ENCODE results near the gene MAPK11. TPM values are rescaled to one million over a fixed set of nuclear protein-coding genes. Genes with fewer than 3 reads are reported as not detected.

Gene MAPK11
- total RNA-seq, 2 donors from 2014 or later, result 11.5 to 11.6 TPM

GRCh38 chr22:50267591-50268390, 2.4 kb downstream of the MAPK11 start:
- intact Hi-C loops (cut with DNase I), result loop anchor here in 1 of 2 donors (2.0 kb wide), 1 partner anchor 75 kb away; the partner anchor contains the start of gene PPP6R2
- no peak for DNase-seq (ENCODE audit: low spot score)

GRCh38 chr22:50266994-50267393, 3.2 kb downstream of the MAPK11 start:
- intact Hi-C loops (cut with DNase I), result no loop called here
- DNase-seq (ENCODE audit: low spot score), result no peak

GRCh38 chr22:50264946-50265669, 5.1 kb downstream of the MAPK11 start:
- intact Hi-C loops (cut with DNase I), result no loop called here
- DNase-seq (ENCODE audit: low spot score), result no peak

- DNase-seq (ENCODE audit: low spot score), result no peak
- intact Hi-C loops (cut with DNase I), result no loop called here
These were observed 6.0 kb downstream of the MAPK11 start for GRCh38 chr22:50264104-50264745.

- intact Hi-C loops (cut with DNase I), result no loop called here
- DNase-seq (ENCODE audit: low spot score), result no peak
These were observed 7.1 kb downstream of the MAPK11 start for GRCh38 chr22:50262973-50263617.

- intact Hi-C loops (cut with DNase I), result no loop called here
- DNase-seq (ENCODE audit: low spot score), result no peak
These were observed 7.7 kb downstream of the MAPK11 start for GRCh38 chr22:50262460-50262911.

- DNase-seq (ENCODE audit: low spot score), result no peak
These were observed 8.3 kb downstream of the MAPK11 start, which contains the start of gene MAPK12 for GRCh38 chr22:50261615-50262459. TSS of gene MAPK12 (minus strand) at chr22:50261683. CDS start at chr22:50261509, 174 bp downstream.

GRCh38 chr22:50260801-50261614, 9.2 kb downstream of the MAPK11 start:
- intact Hi-C loops (cut with DNase I), result no loop called here
- no peak for DNase-seq (ENCODE audit: low spot score)

More at GRCh38 chr22:50261615-50262459, 8.3 kb downstream of the MAPK11 start, which contains the start of gene MAPK12:
- intact Hi-C loops (cut with DNase I), result no loop called here

- intact Hi-C loops (cut with DNase I), result no loop called here
- DNase-seq (ENCODE audit: low spot score), result no peak
These were observed 9.8 kb downstream of the MAPK11 start for GRCh38 chr22:50260434-50260800.

- intact Hi-C loops (cut with DNase I), result loop anchor here in 1 of 2 donors (10.0 kb wide), 1 partner anchor 245 kb away; the partner anchor contains the start of genes LMF2 and NCAPH2
- no peak for DNase-seq (ENCODE audit: low spot score)
These were observed 10.9 kb downstream of the MAPK11 start for GRCh38 chr22:50259302-50259701.

GRCh38 chr22:50258361-50259292, 11.6 kb downstream of the MAPK11 start:
- no peak for DNase-seq (ENCODE audit: low spot score)
- intact Hi-C loops (cut with DNase I), result loop anchor here in 1 of 2 donors (10.0 kb wide), 1 partner anchor 246 kb away; the partner anchor contains the start of genes LMF2 and NCAPH2

- intact Hi-C loops (cut with DNase I), result loop anchor here (1.0 to 10.0 kb wide), 2 partner anchors 40 to 247 kb away; partner anchors contain the start of genes LMF2 (in 1 of the 2) and NCAPH2 (in 1 of the 2)
- no peak for DNase-seq (ENCODE audit: low spot score)
These were observed 12.5 kb downstream of the MAPK11 start for GRCh38 chr22:50257451-50258360.

- intact Hi-C loops (cut with DNase I), result loop anchor here (1.0 to 10.0 kb wide), 2 partner anchors 40 to 248 kb away; partner anchors contain the start of genes LMF2 (in 1 of the 2) and NCAPH2 (in 1 of the 2)
- DNase-seq (ENCODE audit: low spot score), result no peak
These were observed 13.1 kb downstream of the MAPK11 start for GRCh38 chr22:50257041-50257440.

GRCh38 chr22:50256258-50256862, 13.8 kb downstream of the MAPK11 start:
- intact Hi-C loops (cut with DNase I), result loop anchor here in 1 of 2 donors (10.0 kb wide), 1 partner anchor 248 kb away; the partner anchor contains the start of genes LMF2 and NCAPH2
- no peak for DNase-seq (ENCODE audit: low spot score)
